ENCODE data around the gene ZNF669. TPM values are rescaled to one million over a fixed set of nuclear protein-coding genes. Genes with fewer than 3 reads are reported as not detected.
A peak's percentile ranks its signal among the peaks of the same experiment; 100 is the strongest.

ZNF669 gene
- total and polyA plus RNA-seq, 3 donors from 2014 or later, result 9.4 to 12.1 (median 10.6) TPM

DNA sequence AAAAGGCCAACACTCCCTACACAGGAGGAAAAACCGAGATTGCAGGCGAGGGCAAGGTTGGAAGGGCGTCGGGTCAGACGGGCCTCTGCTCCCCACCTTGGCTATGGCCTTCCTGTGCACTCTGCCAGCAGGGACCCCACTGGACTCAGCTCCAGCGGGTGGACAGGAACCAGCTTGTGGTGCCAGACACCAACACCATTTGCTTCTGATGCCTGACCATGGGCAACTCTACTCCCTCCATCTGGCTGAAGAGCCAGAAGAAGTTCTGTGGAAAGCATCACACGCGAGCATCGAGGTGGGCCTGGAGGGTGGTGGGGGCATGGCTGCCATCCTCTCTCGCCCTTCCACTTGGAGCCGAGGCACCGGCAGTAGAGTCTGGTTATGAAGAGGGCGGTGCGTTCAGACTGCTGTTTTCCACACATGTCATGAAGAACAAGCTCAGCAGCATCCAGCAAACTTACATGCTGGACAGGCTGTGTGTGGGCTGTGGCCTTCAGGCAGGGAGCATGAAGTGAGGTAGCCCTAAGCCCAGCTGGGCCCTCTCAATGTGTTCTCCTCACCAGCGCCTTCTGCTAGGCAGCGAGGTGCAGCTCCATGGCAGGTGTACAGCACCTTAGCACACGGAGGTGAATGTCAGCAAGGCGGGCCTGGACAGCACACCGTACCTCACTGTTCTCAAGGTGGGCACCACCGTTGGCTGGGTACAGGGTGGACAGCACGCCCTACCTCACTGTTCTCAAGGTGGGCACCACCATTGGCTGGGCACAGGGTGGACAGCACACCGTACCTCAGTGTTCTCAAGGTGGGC is 15.6 kb upstream of the ZNF669 start:
- TF ChIP-seq CTCF (IDR thresholded peaks at IDR 0.05) (no peak), POLR2A (IDR thresholded peaks at IDR 0.05) (no peak)
- no peaks in the 10 kb centered on the region for H3K36me3 ChIP-seq (ENCODE audit: low read depth, missing control alignments)
- H3K27ac ChIP-seq, result no peak overlapping the region
- 89 to 92% methylated on average over 15 to 22 of the region's 22 CpGs for WGBS, 2 donors
- DNase-seq, result no peak
- H3K4me1 ChIP-seq, result no peaks in the 10 kb centered on the region
- intact Hi-C loops (cut with DNase I; ENCODE audit: low total_unique reads), result no loop called here
- H3K27me3 ChIP-seq, result no peaks in the 10 kb centered on the region
- H3K4me3 ChIP-seq, result no peak overlapping the region
- no peaks in the 10 kb centered on the region for H3K9me3 ChIP-seq

GRCh38 chr1:247118946-247119446 is 14.8 kb upstream of the ZNF669 start:
- intact Hi-C loops (cut with DNase I; ENCODE audit: low total_unique reads), result no loop called here

DNA sequence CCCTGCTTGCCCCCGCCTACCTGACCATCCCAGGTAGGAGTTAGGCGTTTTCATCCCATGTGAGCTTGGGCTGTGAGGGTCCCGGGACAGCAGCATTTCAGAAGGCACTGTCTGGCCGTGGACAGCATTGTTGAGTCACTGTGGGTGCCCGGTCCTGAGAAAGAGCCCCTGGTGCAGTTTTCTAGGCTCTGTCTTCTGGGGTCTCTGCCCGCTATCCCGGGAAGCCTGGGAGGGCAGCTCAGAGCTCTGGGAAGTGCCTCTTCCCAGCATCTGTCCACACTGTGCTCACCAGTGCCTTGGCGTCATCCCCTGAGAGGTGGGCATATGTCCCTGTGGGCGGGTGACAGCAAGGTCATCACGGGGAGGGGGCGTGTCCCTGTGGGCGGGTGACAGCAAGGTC is 11.4 kb upstream of the ZNF669 start:
- intact Hi-C loops (cut with DNase I; ENCODE audit: low total_unique reads), result no loop called here
- H3K4me1 ChIP-seq, result peaks cover 13% of the 10 kb centered on the region
- TF ChIP-seq CTCF (IDR thresholded peaks at IDR 0.05), result no peak
- TF ChIP-seq POLR2A (IDR thresholded peaks at IDR 0.05), result no peak
- H3K9me3 ChIP-seq, result no peaks in the 10 kb centered on the region
- DNase-seq, result no peak
- no peaks in the 10 kb centered on the region for H3K36me3 ChIP-seq (ENCODE audit: low read depth, missing control alignments)
- H3K27ac ChIP-seq, result no peak overlapping the region
- WGBS, 2 donors, result 82% methylated on average over 12 of the region's 12 CpGs; no CpG with 5 or more reads in 1 of the 2 donors
- no peak overlapping the region for H3K4me3 ChIP-seq
- no peaks in the 10 kb centered on the region for H3K27me3 ChIP-seq

More at GRCh38 chr1:247118946-247119446, 14.8 kb upstream of the ZNF669 start:
- no peak overlapping the region for H3K4me3 ChIP-seq
- no peaks in the 10 kb centered on the region for H3K36me3 ChIP-seq (ENCODE audit: low read depth, missing control alignments)
- peak in 2 of 3 experiments; percentile 7 for TF ChIP-seq CTCF (IDR thresholded peaks at IDR 0.05)
- TF ChIP-seq POLR2A (IDR thresholded peaks at IDR 0.05), result no peak
- no peak for DNase-seq
- H3K27me3 ChIP-seq, result no peaks in the 10 kb centered on the region
- no peaks in the 10 kb centered on the region for H3K9me3 ChIP-seq
- 52 to 70% methylated on average over 9 to 11 of the region's 11 CpGs for WGBS, 2 donors
- H3K4me1 ChIP-seq, result no peaks in the 10 kb centered on the region
- H3K27ac ChIP-seq, result no peak overlapping the region

GRCh38 chr1:247115141-247115510 is 11.0 kb upstream of the ZNF669 start:
- no peak for DNase-seq
- 69 to 74% methylated on average over 5 to 7 of the region's 7 CpGs for WGBS, 2 donors
- peaks cover 14% of the 10 kb centered on the region for H3K4me1 ChIP-seq
- intact Hi-C loops (cut with DNase I; ENCODE audit: low total_unique reads), result no loop called here
- H3K27me3 ChIP-seq, result no peaks in the 10 kb centered on the region
- no peak overlapping the region for H3K27ac ChIP-seq
- no peaks in the 10 kb centered on the region for H3K36me3 ChIP-seq (ENCODE audit: low read depth, missing control alignments)
- H3K4me3 ChIP-seq, result no peak overlapping the region
- TF ChIP-seq CTCF (IDR thresholded peaks at IDR 0.05) (no peak), POLR2A (IDR thresholded peaks at IDR 0.05) (no peak)
- no peaks in the 10 kb centered on the region for H3K9me3 ChIP-seq

Data from testis (tissue), 3 donors.